Neural cell (in vitro differentiated cells): ENCODE measurements around the gene TSPAN19. TPM values are rescaled to one million over a fixed set of nuclear protein-coding genes. Genes with fewer than 3 reads are reported as not detected.

Experiments used
- H2AFZ ChIP-seq: fragments of 200-600, 300-800 bp; sonication (generic), shearing (Covaris generic); 2 replicates; pipeline ENCODE4 v1.6.0; 2014; ENCODE audit warnings: low read depth, mild to moderate bottlenecking, antibody characterized with exemption, low read length, moderate library complexity
- H3F3A ChIP-seq: fragments of 200-600 bp; shearing (Covaris generic); 2 replicates; pipeline ENCODE4 v1.6.1; 2016; ENCODE audit warnings: mild to moderate bottlenecking, moderate library complexity, mixed read lengths, antibody characterized with exemption, low read length; ENCODE audit not compliant: insufficient read depth, poor library complexity, severe bottlenecking
- H3K27ac ChIP-seq: fragments of 200-600, 300-800 bp; sonication (generic), shearing (Covaris generic); 2 replicates; pipeline ENCODE4 v1.5.1; 2014; ENCODE audit warnings: mild to moderate bottlenecking, low read length, moderate library complexity
- H3K27me3 ChIP-seq: fragments of 300-800, 200-600 bp; sonication (generic), shearing (Covaris generic); 2 replicates; pipeline ENCODE4 v1.6.0; 2014; ENCODE audit warnings: mild to moderate bottlenecking, low read depth, low read length, moderate library complexity; ENCODE audit not compliant: insufficient read depth
- H3K36me3 ChIP-seq: fragments of 300-800, 200-600 bp; sonication (generic), shearing (Covaris generic); 2 replicates; pipeline ENCODE4 v1.5.1; 2014; ENCODE audit warnings: mild to moderate bottlenecking, antibody characterized with exemption, low read length, moderate library complexity; ENCODE audit not compliant: insufficient read depth
- H3K4me2 ChIP-seq: fragments of 300-800, 200-600 bp; sonication (generic), shearing (Covaris generic); 2 replicates; pipeline ENCODE4 v1.6.0; 2014; ENCODE audit warnings: mild to moderate bottlenecking, low read length
- H3K4me3 ChIP-seq: fragments of 300-800, 200-600 bp; sonication (generic), shearing (Covaris generic); 2 replicates; pipeline ENCODE4 v1.5.1; 2014; ENCODE audit warnings: mild to moderate bottlenecking, low read length, moderate library complexity
- H3K79me2 ChIP-seq: fragments of 200-600 bp; shearing (Covaris generic); replicated peaks from 2 replicates; pipeline ENCODE4 v1.6.0; 2014; ENCODE audit warnings: mild to moderate bottlenecking, low read length, moderate library complexity; ENCODE audit not compliant: insufficient read depth
- H3K9ac ChIP-seq: fragments of 300-800, 200-600 bp; sonication (generic), shearing (Covaris generic); 2 replicates; pipeline ENCODE4 v1.6.1; 2016; ENCODE audit warnings: mild to moderate bottlenecking, low read length, mixed read lengths
- H3K9me2 ChIP-seq: fragments of 200-600 bp; shearing (Covaris generic); 2 replicates; pipeline ENCODE4 v1.6.1; 2016; ENCODE audit warnings: mild to moderate bottlenecking, low read length, mixed read lengths; ENCODE audit not compliant: insufficient read depth
- H3K9me3 ChIP-seq: fragments of 200-600, 300-800 bp; sonication (generic), shearing (Covaris generic); 2 replicates; pipeline ENCODE4 v1.6.1; 2016; ENCODE audit warnings: mild to moderate bottlenecking, mixed run types, low read length, moderate library complexity, mixed read lengths
- H4K20me1 ChIP-seq: fragments of 200-600 bp; shearing (Covaris generic); 2 replicates; pipeline ENCODE4 v1.6.1; 2016; ENCODE audit warnings: mild to moderate bottlenecking, mixed run types; ENCODE audit not compliant: insufficient read depth
- CTCF ChIP-seq: fragments of 450-650 bp; IDR thresholded peaks from 2 replicates; pipeline ENCODE4 v1.5.1; 2014; ENCODE audit warnings: antibody characterized with exemption, mild to moderate bottlenecking, moderate library complexity; ENCODE audit not compliant: poor library complexity, severe bottlenecking
- EP300 ChIP-seq: fragments of 450-650 bp; conservative IDR thresholded peaks from 2 replicates; pipeline ENCODE4 v1.6.1; 2014; ENCODE audit warnings: antibody characterized with exemption, mild to moderate bottlenecking, moderate library complexity; ENCODE audit not compliant: poor library complexity, severe bottlenecking
- EZH2 ChIP-seq: fragments of 200-600, 300-800 bp; shearing (Covaris generic), sonication (generic); IDR thresholded peaks from 2 replicates; pipeline ENCODE4 v1.6.1; 2014; ENCODE audit warnings: antibody characterized with exemption, low read length, borderline replicate concordance, mild to moderate bottlenecking; ENCODE audit not compliant: insufficient read depth, poor library complexity, severe bottlenecking
- MXI1 ChIP-seq: fragments of 450-650 bp; conservative IDR thresholded peaks from 2 replicates; pipeline ENCODE4 v1.6.1; 2014; ENCODE audit warnings: antibody characterized with exemption, mild to moderate bottlenecking; ENCODE audit not compliant: poor library complexity, severe bottlenecking
- POLR2AphosphoS5 ChIP-seq: IDR thresholded peaks from 2 replicates; pipeline ENCODE4 v1.6.1; 2012
- RAD21 ChIP-seq: fragments of 450-650 bp; conservative IDR thresholded peaks from 2 replicates; pipeline ENCODE4 v1.6.1; 2014; ENCODE audit warnings: antibody characterized with exemption, mild to moderate bottlenecking, moderate library complexity
- SMC3 ChIP-seq: fragments of 450-650 bp; conservative IDR thresholded peaks from 2 replicates; pipeline ENCODE4 v1.6.1; 2014; ENCODE audit warnings: antibody characterized with exemption, mild to moderate bottlenecking, moderate library complexity; ENCODE audit not compliant: poor library complexity
- TAF1 ChIP-seq: IDR thresholded peaks from 2 replicates; pipeline ENCODE4 v1.6.1; 2012; ENCODE audit warnings: low read depth
- polyA plus RNA-seq: library from polyadenylated mRNA; depleted of rRNA; stranded (reverse); fragments of >200 nt; gene quantifications from 2 replicates; pipeline ENCODE4 v1.2.3, GENCODE V29; 2014
- TF ChIP-seq, protein P1 (sequence below): IDR thresholded peaks from 2 replicates; pipeline ENCODE4 v1.6.1; 2012; ENCODE audit warnings: borderline replicate concordance

Gene TSPAN19
- polyA plus RNA-seq, 1 donor from 2014 or later: 3.5 TPM

GRCh38 chr12:85059594-85059993, 23.5 kb upstream of the TSPAN19 start:
- Histone ChIP-seq H3K9me2 (no peaks in the 10 kb centered on the region), H3F3A (no peaks in the 10 kb centered on the region), H3K27me3 (no peaks in the 10 kb centered on the region), H3K9ac (no peak overlapping the region), H3K36me3 (no peaks in the 10 kb centered on the region), H3K9me3 (no peaks in the 10 kb centered on the region), H3K4me2 (no peak overlapping the region), H3K4me3 (no peak overlapping the region), H4K20me1 (no peaks in the 10 kb centered on the region), H2AFZ (no peak overlapping the region), H3K27ac (no peak overlapping the region), H3K79me2 (no peaks in the 10 kb centered on the region)
- no peak for TF ChIP-seq TAF1

GRCh38 chr12:85058339-85058738, 22.3 kb upstream of the TSPAN19 start:
- H3K9me3 ChIP-seq: no peaks in the 10 kb centered on the region
- no peaks in the 10 kb centered on the region for H3K79me2 ChIP-seq
- no peak overlapping the region for H2AFZ ChIP-seq
- H3K9ac ChIP-seq: no peak overlapping the region
- H3K27ac ChIP-seq: no peak overlapping the region
- no peak overlapping the region for H3K4me3 ChIP-seq
- no peaks in the 10 kb centered on the region for H3K36me3 ChIP-seq
- TF ChIP-seq, protein P1, sequence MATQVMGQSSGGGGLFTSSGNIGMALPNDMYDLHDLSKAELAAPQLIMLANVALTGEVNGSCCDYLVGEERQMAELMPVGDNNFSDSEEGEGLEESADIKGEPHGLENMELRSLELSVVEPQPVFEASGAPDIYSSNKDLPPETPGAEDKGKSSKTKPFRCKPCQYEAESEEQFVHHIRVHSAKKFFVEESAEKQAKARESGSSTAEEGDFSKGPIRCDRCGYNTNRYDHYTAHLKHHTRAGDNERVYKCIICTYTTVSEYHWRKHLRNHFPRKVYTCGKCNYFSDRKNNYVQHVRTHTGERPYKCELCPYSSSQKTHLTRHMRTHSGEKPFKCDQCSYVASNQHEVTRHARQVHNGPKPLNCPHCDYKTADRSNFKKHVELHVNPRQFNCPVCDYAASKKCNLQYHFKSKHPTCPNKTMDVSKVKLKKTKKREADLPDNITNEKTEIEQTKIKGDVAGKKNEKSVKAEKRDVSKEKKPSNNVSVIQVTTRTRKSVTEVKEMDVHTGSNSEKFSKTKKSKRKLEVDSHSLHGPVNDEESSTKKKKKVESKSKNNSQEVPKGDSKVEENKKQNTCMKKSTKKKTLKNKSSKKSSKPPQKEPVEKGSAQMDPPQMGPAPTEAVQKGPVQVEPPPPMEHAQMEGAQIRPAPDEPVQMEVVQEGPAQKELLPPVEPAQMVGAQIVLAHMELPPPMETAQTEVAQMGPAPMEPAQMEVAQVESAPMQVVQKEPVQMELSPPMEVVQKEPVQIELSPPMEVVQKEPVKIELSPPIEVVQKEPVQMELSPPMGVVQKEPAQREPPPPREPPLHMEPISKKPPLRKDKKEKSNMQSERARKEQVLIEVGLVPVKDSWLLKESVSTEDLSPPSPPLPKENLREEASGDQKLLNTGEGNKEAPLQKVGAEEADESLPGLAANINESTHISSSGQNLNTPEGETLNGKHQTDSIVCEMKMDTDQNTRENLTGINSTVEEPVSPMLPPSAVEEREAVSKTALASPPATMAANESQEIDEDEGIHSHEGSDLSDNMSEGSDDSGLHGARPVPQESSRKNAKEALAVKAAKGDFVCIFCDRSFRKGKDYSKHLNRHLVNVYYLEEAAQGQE: no peak
- TF ChIP-seq TAF1 (no peak), MXI1 (no peak), EZH2 (no peak)
- H3K27me3 ChIP-seq: no peaks in the 10 kb centered on the region
- no peaks in the 10 kb centered on the region for H3F3A ChIP-seq
- no peaks in the 10 kb centered on the region for H3K9me2 ChIP-seq
- H3K4me2 ChIP-seq: no peak overlapping the region
- H4K20me1 ChIP-seq: no peaks in the 10 kb centered on the region

DNA sequence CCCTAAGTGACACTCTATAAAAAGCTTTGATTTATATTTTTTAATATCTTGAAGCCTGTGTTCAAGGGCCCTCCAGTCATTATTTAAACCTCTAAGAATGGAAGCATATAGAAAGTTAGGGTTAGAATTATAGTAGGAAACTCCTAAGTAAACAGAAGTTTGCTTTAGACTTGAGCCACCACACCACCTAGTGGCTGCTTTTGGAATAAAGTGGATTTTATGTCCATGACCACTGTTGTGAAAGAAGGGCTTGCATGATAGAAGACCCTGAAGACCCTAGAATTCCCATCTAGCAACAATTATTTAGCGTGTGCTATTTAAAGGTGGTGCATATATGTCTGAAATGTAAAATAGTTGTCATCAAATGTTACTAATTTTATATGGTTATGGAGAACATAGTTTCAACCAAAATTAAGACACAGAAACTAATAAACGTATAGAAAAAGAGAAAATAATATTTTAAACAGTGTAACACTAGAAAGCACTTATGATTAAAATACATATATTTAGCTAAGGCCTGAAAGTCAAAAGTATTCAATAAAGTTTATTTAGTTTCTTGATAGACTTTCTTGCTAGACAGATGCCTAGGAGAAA, 21.4 kb upstream of the TSPAN19 start:
- Histone ChIP-seq H2AFZ (no peak overlapping the region), H3K79me2 (no peaks in the 10 kb centered on the region), H3K27me3 (no peaks in the 10 kb centered on the region), H3F3A (no peaks in the 10 kb centered on the region), H3K9me2 (no peaks in the 10 kb centered on the region), H3K9ac (no peak overlapping the region), H3K9me3 (no peaks in the 10 kb centered on the region), H3K4me3 (no peak overlapping the region), H3K4me2 (no peak overlapping the region), H4K20me1 (no peaks in the 10 kb centered on the region), H3K27ac (no peak overlapping the region), H3K36me3 (no peaks in the 10 kb centered on the region)
- peak; percentile 67 for TF ChIP-seq CTCF
- peak; percentile 64 for TF ChIP-seq RAD21
- peak; percentile 66 for TF ChIP-seq SMC3
- TF ChIP-seq EZH2: no peak
- no peak for TF ChIP-seq MXI1
- TF ChIP-seq POLR2AphosphoS5: no peak
- no peak for TF ChIP-seq EP300
- TF ChIP-seq, protein P1: no peak
- no peak for TF ChIP-seq TAF1
